Bone marrow (tissue), 2 donors: ENCODE results near the gene ANKUB1.

Experiments
- DNase-seq, 2 donors: peaks; one replicate each; lab custom pipeline; 2025; lab: John Stamatoyannopoulos, UW

ANKUB1 gene

GRCh38 chr3:149763565-149764195 is 28.7 kb downstream of the ANKUB1 start:
- no peak for DNase-seq

DNA sequence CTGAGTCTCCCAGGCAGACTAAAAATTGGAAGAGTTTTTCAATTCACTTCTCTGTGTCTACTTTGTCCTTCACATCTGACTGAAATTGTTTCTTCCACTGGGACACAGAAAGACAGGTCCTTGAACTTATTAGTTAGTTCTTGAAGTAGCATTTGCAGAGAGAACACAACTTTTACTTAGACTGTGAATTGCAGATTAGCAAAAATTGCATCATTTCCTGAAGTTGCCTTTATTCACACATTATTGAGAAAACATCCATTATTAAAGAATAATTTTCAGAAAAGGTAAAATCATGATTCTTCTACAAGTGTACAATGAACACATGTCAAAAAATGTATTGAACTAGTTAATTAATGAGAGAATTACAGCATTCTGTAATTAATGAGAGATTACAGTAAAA is 38.6 kb downstream of the ANKUB1 start:
- DNase-seq: no peak

DNA sequence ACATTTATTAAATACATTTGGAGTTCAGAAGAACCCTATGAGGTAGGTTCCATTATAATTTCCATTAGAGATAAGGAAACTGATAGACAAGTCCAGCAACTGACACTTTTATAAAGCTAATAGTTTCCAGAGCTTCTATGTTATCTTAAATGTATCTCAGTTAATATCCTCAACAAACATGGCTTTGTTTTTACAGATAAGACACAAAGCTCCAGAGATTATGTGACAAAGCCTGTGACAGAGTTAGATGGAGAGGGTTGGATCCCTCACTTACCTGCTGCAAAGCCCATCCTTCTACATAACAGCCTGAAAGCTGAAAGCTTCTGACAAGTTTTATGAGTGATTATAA is 39.6 kb downstream of the ANKUB1 start:
- DNase-seq: no peak

DNA sequence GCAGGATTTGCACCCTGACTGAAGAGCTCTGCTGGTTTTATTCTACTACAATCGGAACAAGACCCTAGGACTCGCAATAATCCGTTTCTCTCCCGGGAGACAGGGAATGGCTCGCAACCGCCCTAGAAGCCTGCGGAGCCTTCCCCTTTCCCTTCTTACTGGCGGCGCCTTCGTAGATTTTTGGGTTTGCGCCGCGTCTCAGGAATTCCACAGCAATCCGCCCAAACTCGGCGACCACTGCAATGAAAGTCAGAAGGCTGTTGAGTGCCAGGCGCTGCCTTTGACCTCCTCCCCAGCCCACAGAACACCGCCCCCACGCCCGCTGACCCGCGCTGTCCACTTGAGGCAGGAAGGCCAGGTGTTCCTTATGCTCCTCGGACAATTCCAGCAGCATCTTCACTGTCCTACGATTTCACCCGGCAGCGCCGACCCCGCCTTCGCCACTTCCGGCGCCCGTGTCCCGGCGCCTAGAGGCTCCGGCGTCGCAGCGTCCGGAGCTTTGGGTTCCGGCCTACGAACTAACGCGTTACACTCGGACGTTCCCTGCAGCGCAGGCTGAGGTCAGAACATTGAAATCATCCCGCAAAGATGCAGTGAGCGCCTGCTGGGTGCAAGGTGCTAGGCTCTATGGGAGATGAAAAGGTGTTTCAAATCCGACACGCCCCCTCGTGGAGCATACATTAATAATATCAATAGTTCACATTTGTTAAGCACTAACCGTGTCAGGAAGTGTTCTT is 40.1 kb downstream of the ANKUB1 start, which contains the start of gene COMMD2:
COMMD2 (minus strand) TSS at position 439 of the 737 bp plus-strand sequence; CDS start at position 394, 45 bp downstream.
- DNase-seq: peak; percentile 34 to 46

- no peak for DNase-seq
Measured at GRCh38 chr3:149751551-149751950, 40.8 kb downstream of the ANKUB1 start.

DNA sequence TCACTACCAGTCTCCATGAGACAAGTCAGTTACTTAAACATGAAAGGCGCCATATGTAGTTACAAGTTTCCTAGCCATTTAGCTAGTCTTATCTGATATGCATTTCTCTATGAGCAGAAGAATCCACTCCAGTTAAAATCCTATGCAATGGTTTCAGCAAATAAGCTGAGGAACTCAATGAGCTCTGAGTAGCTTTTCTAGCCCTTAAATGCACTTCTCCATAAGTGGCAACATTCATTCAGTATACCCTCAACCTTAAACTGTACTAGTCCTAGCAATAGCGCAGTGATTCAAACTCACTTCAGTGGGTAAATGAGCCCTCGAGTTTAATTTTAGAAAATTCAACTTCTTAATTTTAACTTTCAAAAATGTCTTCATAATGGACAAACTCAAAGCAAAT is 47.7 kb downstream of the ANKUB1 start:
- no peak for DNase-seq

- peak in 1 of 2 donors; percentile 42 for DNase-seq
Measured at GRCh38 chr3:149744151-149744550, 48.2 kb downstream of the ANKUB1 start.

- no peak for DNase-seq
Measured at GRCh38 chr3:149739396-149739795, 53.0 kb downstream of the ANKUB1 start.

DNA sequence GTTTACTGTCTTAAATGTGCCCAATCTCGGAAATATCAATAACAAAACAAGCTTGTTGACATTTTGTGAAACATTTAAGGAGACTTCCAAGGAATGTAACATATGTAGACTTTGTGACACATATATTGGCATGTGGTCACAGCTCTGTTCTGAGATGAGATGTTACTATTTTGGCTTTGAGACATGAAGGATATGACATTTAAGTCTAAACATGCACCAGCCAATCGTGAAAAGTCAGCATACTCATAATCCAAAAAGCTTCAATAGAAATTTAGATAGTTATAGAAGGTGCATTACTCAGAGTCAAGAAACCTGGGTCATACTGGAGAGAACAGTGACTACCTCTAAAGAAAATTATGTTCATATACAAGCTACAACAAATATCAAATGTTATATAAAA is 53.5 kb downstream of the ANKUB1 start:
- DNase-seq: no peak

DNA sequence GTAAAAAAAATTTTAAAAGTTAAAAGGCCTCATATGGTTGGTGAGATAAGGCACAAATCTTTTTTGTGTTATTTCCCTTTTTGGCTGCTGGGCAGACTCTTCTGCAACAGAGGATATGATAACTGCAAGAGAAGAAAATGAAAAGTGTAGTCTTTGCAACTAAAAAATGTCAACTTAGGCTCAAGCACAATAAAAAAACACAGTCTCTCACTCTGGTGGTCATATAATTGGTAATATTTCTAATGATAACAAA is 55.5 kb downstream of the ANKUB1 start:
- DNase-seq: peak in 1 of 2 donors; percentile 25

- DNase-seq: no peak
Measured at GRCh38 chr3:149736175-149736952, 56.0 kb downstream of the ANKUB1 start.

DNA sequence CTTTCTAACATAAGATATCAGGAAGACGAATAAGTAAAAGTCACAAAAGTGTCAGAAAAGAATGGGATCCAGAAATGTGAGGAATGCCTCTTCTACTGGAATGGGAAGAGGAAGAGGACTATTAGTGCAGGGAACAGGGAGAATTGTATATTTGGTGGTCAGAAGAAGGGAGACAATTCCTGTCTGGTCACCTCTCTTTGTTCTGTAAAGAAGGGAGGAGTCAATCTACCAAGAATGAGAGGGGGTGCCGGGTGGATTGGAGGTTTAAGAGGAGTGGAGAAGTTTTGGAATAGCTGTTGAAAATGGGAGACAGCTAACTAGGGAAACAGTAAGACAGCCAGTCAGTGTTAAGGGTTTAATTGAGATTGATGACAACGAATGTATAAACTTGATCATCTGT is 60.1 kb downstream of the ANKUB1 start:
- DNase-seq: no peak

- DNase-seq: no peak
Measured at GRCh38 chr3:149727656-149728055, 64.7 kb downstream of the ANKUB1 start.

DNA sequence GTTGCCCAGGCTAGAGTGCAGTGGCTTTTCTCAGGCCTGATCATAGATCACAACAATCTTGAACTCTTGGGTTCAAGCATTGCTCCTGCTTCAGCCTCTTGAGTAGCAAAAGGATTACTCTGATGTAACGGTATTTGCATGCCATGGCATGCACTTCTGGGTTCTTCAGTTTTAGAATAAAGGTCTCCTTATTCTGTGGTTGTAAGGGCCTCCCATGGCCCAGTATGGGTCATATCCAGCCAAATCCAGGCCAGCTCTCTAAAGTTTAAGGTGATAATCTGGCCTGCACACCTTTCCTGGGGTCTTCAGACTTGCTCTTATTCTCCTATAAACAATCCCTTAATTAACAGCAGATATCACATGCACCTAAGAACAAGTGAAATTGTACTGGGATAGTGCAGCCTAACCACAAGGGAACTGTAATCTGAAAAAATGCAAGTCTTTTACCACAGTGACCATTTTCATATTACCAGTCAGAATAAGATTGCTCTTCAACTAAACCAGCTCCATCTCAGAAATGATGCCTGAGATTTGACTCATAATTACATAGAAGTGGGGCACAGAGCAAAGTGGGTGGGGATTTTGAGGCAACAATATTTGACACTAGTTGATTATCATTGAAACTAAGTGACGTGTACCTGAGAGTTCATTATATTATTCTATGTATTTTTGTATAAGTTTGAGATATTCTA is 65.5 kb downstream of the ANKUB1 start:
- DNase-seq: no peak

DNA sequence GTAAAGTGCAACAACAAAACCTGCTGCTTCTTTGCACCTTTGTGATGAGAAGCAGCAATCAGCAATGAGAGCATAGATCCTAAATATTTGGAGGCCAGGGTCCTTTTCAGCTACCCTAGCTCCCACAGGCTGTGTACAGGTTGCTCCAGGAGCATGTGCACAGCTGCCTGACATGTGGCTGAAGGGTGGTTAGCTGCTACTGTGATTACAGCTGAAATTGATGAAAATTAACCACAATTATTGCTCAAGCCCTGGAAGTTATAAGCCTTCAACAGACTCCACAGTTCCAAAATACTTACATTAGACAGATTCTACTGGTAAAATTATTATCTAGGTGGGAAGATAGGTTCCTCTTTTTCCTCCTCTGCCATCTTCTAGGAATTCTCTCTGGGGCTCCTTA is 68.6 kb downstream of the ANKUB1 start:
- no peak for DNase-seq

DNA sequence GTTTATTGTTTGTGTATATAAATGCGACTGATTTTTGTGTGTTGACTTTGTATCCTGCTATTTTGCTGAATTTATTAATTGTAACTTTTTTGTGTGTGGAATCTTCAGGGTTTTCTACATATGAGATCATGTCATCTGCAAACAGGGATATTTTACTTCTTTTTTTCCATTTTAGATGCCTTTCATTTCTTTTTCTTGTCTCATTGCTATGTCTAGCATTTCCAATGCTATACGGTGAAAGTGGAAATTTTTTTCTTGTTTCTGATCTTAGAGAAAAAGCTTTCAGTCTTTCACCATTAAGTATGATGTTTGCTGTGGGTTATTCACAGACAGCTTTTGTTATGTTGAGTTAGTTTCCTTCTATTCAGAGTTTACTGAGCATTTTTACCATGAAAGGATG is 71.4 kb downstream of the ANKUB1 start:
- DNase-seq: no peak

DNA sequence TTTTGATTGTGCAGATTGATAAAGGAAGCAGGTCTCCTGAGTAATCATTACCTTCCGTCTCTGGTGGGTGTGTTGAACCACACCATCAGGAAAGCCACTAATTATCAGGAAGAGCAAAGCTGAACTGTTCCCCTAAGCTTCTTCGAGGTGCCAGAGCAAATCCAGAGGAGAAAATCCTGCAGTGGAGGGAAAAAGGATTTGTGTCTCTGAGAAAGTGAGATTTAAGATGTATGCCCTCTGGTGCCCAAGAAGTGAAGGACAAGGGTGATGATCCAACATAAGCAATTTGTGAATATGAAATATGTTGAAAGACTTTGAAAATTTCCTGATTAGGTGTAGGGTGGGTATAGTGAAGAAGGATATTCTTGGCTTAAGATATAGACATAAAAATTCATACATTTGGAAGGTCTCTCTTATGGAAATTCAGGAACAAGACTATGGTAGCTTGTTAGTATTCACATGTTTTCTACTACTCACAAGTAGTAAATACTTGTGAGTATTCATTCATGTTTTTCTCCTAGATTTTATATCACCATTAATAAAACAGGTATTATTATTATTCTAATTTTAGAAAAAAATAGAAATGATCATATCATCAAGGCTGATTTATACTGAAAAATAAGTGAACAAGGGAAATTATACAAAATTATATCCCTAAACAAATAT is 74.8 kb downstream of the ANKUB1 start:
- peak in 1 of 2 donors; percentile 53 for DNase-seq

- DNase-seq: no peak
Measured at GRCh38 chr3:149716984-149717383, 75.4 kb downstream of the ANKUB1 start.

DNA sequence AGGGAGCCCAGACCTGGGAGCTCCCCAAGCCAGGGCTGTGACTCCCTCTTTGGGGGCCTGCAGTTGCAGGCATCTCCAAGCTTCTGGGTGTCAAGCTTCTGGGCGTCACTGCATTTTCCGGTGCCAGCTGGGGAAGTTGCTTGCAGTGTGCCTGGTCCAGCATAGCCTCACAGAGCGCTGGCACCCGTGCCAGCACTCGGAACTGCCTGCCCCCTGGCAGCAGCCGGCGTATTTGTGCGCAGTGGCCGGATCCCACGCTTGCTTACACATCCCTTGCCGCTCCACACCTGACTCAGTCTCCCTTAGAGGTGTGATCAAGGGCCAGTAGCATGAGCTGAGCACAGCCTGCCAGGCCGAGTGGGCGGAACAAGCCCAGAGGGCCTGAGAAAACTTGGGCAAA is 77.1 kb downstream of the ANKUB1 start:
- DNase-seq: no peak

- no peak for DNase-seq
Measured at GRCh38 chr3:149713730-149714654, 78.4 kb downstream of the ANKUB1 start.
